ENCODE data around the gene PKM.

DNA sequence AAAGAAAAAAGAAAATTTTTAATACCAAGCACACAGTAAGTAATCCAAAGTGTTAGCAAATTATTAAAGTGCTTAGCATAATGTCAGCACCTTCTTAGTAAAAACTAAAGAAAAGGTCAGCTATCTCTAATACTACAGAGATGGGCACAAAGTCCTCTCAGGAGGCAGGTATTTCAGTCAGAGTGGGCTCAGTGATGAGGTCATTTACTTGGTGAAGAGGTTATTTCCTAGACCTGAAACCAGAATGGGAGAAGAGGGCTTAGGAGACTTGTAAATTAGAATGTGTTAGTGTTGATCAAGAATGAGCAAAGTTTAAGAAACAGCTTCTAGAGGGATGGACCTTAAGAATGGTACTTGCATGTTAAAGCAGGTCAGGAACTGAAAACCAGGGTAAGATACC is 8.7 kb upstream of the PKM start:
- no peak for TF ChIP-seq EZH2 (IDR thresholded peaks at IDR 0.05; ENCODE audit: borderline replicate concordance, low read length)
- TF ChIP-seq, protein P1, sequence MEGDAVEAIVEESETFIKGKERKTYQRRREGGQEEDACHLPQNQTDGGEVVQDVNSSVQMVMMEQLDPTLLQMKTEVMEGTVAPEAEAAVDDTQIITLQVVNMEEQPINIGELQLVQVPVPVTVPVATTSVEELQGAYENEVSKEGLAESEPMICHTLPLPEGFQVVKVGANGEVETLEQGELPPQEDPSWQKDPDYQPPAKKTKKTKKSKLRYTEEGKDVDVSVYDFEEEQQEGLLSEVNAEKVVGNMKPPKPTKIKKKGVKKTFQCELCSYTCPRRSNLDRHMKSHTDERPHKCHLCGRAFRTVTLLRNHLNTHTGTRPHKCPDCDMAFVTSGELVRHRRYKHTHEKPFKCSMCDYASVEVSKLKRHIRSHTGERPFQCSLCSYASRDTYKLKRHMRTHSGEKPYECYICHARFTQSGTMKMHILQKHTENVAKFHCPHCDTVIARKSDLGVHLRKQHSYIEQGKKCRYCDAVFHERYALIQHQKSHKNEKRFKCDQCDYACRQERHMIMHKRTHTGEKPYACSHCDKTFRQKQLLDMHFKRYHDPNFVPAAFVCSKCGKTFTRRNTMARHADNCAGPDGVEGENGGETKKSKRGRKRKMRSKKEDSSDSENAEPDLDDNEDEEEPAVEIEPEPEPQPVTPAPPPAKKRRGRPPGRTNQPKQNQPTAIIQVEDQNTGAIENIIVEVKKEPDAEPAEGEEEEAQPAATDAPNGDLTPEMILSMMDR (conservative IDR thresholded peaks at IDR 0.05 in 1 of 2, IDR thresholded peaks at IDR 0.05 in 1 of 2; ENCODE audit: extremely low read depth in 1 of 2, insufficient read depth in 1 of 2, low read depth in 1 of 2, low read length in 2 of 2): no peak

Data from mammary epithelial cell (primary cell).